ENCODE results near the gene CLNK.

CLNK gene

GRCh38 chr4:10482913-10483312 lies 201.7 kb downstream of the CLNK start:
- H3K9ac ChIP-seq (ENCODE audit: low read length in 2 of 2) = no peak overlapping the region
- H3K27ac ChIP-seq (ENCODE audit: low read length) = no peak overlapping the region
- H3K9me3 ChIP-seq (ENCODE audit: control insufficient read depth in 2 of 2, low read length in 2 of 2) = no peaks in the 10 kb centered on the region
- H3K4me1 ChIP-seq (ENCODE audit: control insufficient read depth, insufficient read depth, low read length) = no peaks in the 10 kb centered on the region
- H3K4me3 ChIP-seq (ENCODE audit: low read length in 2 of 2) = no peak overlapping the region
- no peaks in the 10 kb centered on the region for H3K36me3 ChIP-seq (ENCODE audit: control insufficient read depth in 2 of 2, insufficient read depth in 2 of 2, low read length in 2 of 2)
- no peaks in the 10 kb centered on the region for H3K27me3 ChIP-seq (ENCODE audit: control insufficient read depth in 1 of 2, insufficient read depth in 2 of 2, low read length in 2 of 2)

GRCh38 chr4:10480616-10481015 lies 204.0 kb downstream of the CLNK start:
- Histone ChIP-seq H3K9ac (ENCODE audit: low read length in 2 of 2) (no peak overlapping the region), H3K9me3 (ENCODE audit: control insufficient read depth in 2 of 2, low read length in 2 of 2) (no peaks in the 10 kb centered on the region), H3K4me1 (ENCODE audit: control insufficient read depth, insufficient read depth, low read length) (no peaks in the 10 kb centered on the region), H3K4me3 (ENCODE audit: low read length in 2 of 2) (no peak overlapping the region), H3K27ac (ENCODE audit: low read length) (no peak overlapping the region), H3K36me3 (ENCODE audit: control insufficient read depth in 2 of 2, insufficient read depth in 2 of 2, low read length in 2 of 2) (no peaks in the 10 kb centered on the region), H3K27me3 (ENCODE audit: control insufficient read depth in 1 of 2, insufficient read depth in 2 of 2, low read length in 2 of 2) (no peaks in the 10 kb centered on the region)

- no peak overlapping the region for H3K9ac ChIP-seq (ENCODE audit: low read length in 2 of 2)
- no peak overlapping the region for H3K4me3 ChIP-seq (ENCODE audit: low read length in 2 of 2)
- no peaks in the 10 kb centered on the region for H3K4me1 ChIP-seq (ENCODE audit: control insufficient read depth, insufficient read depth, low read length)
- H3K27me3 ChIP-seq (ENCODE audit: control insufficient read depth in 1 of 2, insufficient read depth in 2 of 2, low read length in 2 of 2) = no peaks in the 10 kb centered on the region
- H3K27ac ChIP-seq (ENCODE audit: low read length) = no peak overlapping the region
- no peaks in the 10 kb centered on the region for H3K9me3 ChIP-seq (ENCODE audit: control insufficient read depth in 2 of 2, low read length in 2 of 2)
- H3K36me3 ChIP-seq (ENCODE audit: control insufficient read depth in 2 of 2, insufficient read depth in 2 of 2, low read length in 2 of 2) = no peaks in the 10 kb centered on the region
Observed at GRCh38 chr4:10478621-10479020, 205.9 kb downstream of the CLNK start.

GRCh38 chr4:10470505-10470904 lies 214.1 kb downstream of the CLNK start:
- Histone ChIP-seq H3K9me3 (ENCODE audit: control insufficient read depth in 2 of 2, low read length in 2 of 2) (no peaks in the 10 kb centered on the region), H3K9ac (ENCODE audit: low read length in 2 of 2) (no peak overlapping the region), H3K4me1 (ENCODE audit: control insufficient read depth, insufficient read depth, low read length) (no peaks in the 10 kb centered on the region), H3K4me3 (ENCODE audit: low read length in 2 of 2) (no peak overlapping the region), H3K27me3 (ENCODE audit: control insufficient read depth in 1 of 2, insufficient read depth in 2 of 2, low read length in 2 of 2) (no peaks in the 10 kb centered on the region), H3K27ac (ENCODE audit: low read length) (no peak overlapping the region), H3K36me3 (ENCODE audit: control insufficient read depth in 2 of 2, insufficient read depth in 2 of 2, low read length in 2 of 2) (no peaks in the 10 kb centered on the region)

GRCh38 chr4:10466161-10466560 lies 218.4 kb downstream of the CLNK start:
- Histone ChIP-seq H3K27me3 (ENCODE audit: control insufficient read depth in 1 of 2, insufficient read depth in 2 of 2, low read length in 2 of 2) (peaks cover 5 to 15% of the 10 kb centered on the region in 2 donors), H3K36me3 (ENCODE audit: control insufficient read depth in 2 of 2, insufficient read depth in 2 of 2, low read length in 2 of 2) (no peaks in the 10 kb centered on the region), H3K4me1 (ENCODE audit: control insufficient read depth, insufficient read depth, low read length) (peaks cover 7% of the 10 kb centered on the region), H3K27ac (ENCODE audit: low read length) (no peak overlapping the region), H3K9ac (ENCODE audit: low read length in 2 of 2) (no peak overlapping the region), H3K4me3 (ENCODE audit: low read length in 2 of 2) (no peak overlapping the region), H3K9me3 (ENCODE audit: control insufficient read depth in 2 of 2, low read length in 2 of 2) (no peaks in the 10 kb centered on the region)

GRCh38 chr4:10462876-10463275 lies 221.7 kb downstream of the CLNK start:
- Histone ChIP-seq H3K36me3 (ENCODE audit: control insufficient read depth in 2 of 2, insufficient read depth in 2 of 2, low read length in 2 of 2) (no peaks in the 10 kb centered on the region), H3K9me3 (ENCODE audit: control insufficient read depth in 2 of 2, low read length in 2 of 2) (no peaks in the 10 kb centered on the region), H3K4me3 (ENCODE audit: low read length in 2 of 2) (no peak overlapping the region), H3K9ac (ENCODE audit: low read length in 2 of 2) (no peak overlapping the region), H3K4me1 (ENCODE audit: control insufficient read depth, insufficient read depth, low read length) (peaks cover 10% of the 10 kb centered on the region), H3K27me3 (ENCODE audit: control insufficient read depth in 1 of 2, insufficient read depth in 2 of 2, low read length in 2 of 2) (peaks cover 12 to 26% of the 10 kb centered on the region in 2 donors), H3K27ac (ENCODE audit: low read length) (no peak overlapping the region)

- peaks cover 15% of the 10 kb centered on the region for H3K4me1 ChIP-seq (ENCODE audit: control insufficient read depth, insufficient read depth, low read length)
- H3K9ac ChIP-seq (ENCODE audit: low read length in 2 of 2) = no peak overlapping the region
- no peaks in the 10 kb centered on the region for H3K9me3 ChIP-seq (ENCODE audit: control insufficient read depth in 2 of 2, low read length in 2 of 2)
- peak overlapping the region in 1 of 2 donors; percentile 64 for H3K4me3 ChIP-seq (ENCODE audit: low read length in 2 of 2)
- no peak overlapping the region for H3K27ac ChIP-seq (ENCODE audit: low read length)
- no peaks in the 10 kb centered on the region for H3K36me3 ChIP-seq (ENCODE audit: control insufficient read depth in 2 of 2, insufficient read depth in 2 of 2, low read length in 2 of 2)
- H3K27me3 ChIP-seq (ENCODE audit: control insufficient read depth in 1 of 2, insufficient read depth in 2 of 2, low read length in 2 of 2) = peaks cover 12 to 26% of the 10 kb centered on the region in 2 donors
Observed at GRCh38 chr4:10461850-10462400, 222.6 kb downstream of the CLNK start.

GRCh38 chr4:10461091-10461849 lies 223.3 kb downstream of the CLNK start:
- peaks cover 12 to 26% of the 10 kb centered on the region in 2 donors for H3K27me3 ChIP-seq (ENCODE audit: control insufficient read depth in 1 of 2, insufficient read depth in 2 of 2, low read length in 2 of 2)

GRCh38 chr4:10460313-10461047 lies 224.1 kb downstream of the CLNK start:
- Histone ChIP-seq H3K36me3 (ENCODE audit: control insufficient read depth in 2 of 2, insufficient read depth in 2 of 2, low read length in 2 of 2) (no peaks in the 10 kb centered on the region), H3K9me3 (ENCODE audit: control insufficient read depth in 2 of 2, low read length in 2 of 2) (no peaks in the 10 kb centered on the region), H3K27ac (ENCODE audit: low read length) (no peak overlapping the region), H3K4me1 (ENCODE audit: control insufficient read depth, insufficient read depth, low read length) (peaks cover 15% of the 10 kb centered on the region), H3K9ac (ENCODE audit: low read length in 2 of 2) (no peak overlapping the region), H3K4me3 (ENCODE audit: low read length in 2 of 2) (no peak overlapping the region), H3K27me3 (ENCODE audit: control insufficient read depth in 1 of 2, insufficient read depth in 2 of 2, low read length in 2 of 2) (peaks cover 12 to 26% of the 10 kb centered on the region in 2 donors)

More at GRCh38 chr4:10461091-10461849, 223.3 kb downstream of the CLNK start:
- Histone ChIP-seq H3K36me3 (ENCODE audit: control insufficient read depth in 2 of 2, insufficient read depth in 2 of 2, low read length in 2 of 2) (no peaks in the 10 kb centered on the region), H3K4me1 (ENCODE audit: control insufficient read depth, insufficient read depth, low read length) (peaks cover 15% of the 10 kb centered on the region), H3K9ac (ENCODE audit: low read length in 2 of 2) (no peak overlapping the region), H3K4me3 (ENCODE audit: low read length in 2 of 2) (peak overlapping the region; percentile 35 to 64), H3K27ac (ENCODE audit: low read length) (no peak overlapping the region), H3K9me3 (ENCODE audit: control insufficient read depth in 2 of 2, low read length in 2 of 2) (no peaks in the 10 kb centered on the region)

GRCh38 chr4:10459305-10459704 lies 225.3 kb downstream of the CLNK start:
- Histone ChIP-seq H3K27me3 (ENCODE audit: control insufficient read depth in 1 of 2, insufficient read depth in 2 of 2, low read length in 2 of 2) (peaks cover 12 to 26% of the 10 kb centered on the region in 2 donors), H3K36me3 (ENCODE audit: control insufficient read depth in 2 of 2, insufficient read depth in 2 of 2, low read length in 2 of 2) (peaks cover 0 to 3% of the 10 kb centered on the region in 2 donors), H3K27ac (ENCODE audit: low read length) (no peak overlapping the region), H3K9me3 (ENCODE audit: control insufficient read depth in 2 of 2, low read length in 2 of 2) (no peaks in the 10 kb centered on the region), H3K4me1 (ENCODE audit: control insufficient read depth, insufficient read depth, low read length) (peaks cover 15% of the 10 kb centered on the region), H3K9ac (ENCODE audit: low read length in 2 of 2) (no peak overlapping the region), H3K4me3 (ENCODE audit: low read length in 2 of 2) (no peak overlapping the region)
